Measurements from ENCODE around the gene RIMOC1. TPM values are rescaled to one million over a fixed set of nuclear protein-coding genes. Genes with fewer than 3 reads are reported as not detected.
A peak's percentile ranks its signal among the peaks of the same experiment; 100 is the strongest.

RIMOC1 gene
- total and polyA plus RNA-seq, 7 donors, result 5.4 to 19.3 (median 14.9) TPM

DNA sequence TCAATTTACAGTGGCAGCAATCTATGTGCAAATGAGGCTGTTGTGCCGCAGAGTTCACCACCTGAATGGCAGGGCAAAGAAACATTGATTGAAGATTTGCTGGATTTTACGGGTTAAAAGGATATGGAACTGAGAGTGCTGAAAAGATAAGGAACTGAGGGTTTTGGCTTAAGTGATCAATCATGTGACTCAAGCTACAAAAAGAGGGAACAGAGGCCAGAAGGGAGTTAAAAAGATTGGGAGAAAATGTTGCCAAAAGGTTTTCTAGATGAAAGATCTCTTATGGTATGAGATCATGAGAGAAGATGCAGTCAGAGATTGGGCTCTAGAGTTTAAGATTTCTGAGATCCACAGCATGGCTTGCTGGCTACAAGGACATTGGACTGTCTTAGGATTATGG, 7.9 kb upstream of the RIMOC1 start:
- intact Hi-C loops (cut with DNase I), result no loop called here
- DNase-seq, result no peak
- no peak overlapping the region for H3K4me3 ChIP-seq
- no peaks in the 10 kb centered on the region for H3K36me3 ChIP-seq
- WGBS, 2 donors, result 36 to 50% methylated on average over 2 of the region's 2 CpGs
- TF ChIP-seq EP300 (IDR thresholded peaks at IDR 0.05), result no peak
- TF ChIP-seq, protein P1, sequence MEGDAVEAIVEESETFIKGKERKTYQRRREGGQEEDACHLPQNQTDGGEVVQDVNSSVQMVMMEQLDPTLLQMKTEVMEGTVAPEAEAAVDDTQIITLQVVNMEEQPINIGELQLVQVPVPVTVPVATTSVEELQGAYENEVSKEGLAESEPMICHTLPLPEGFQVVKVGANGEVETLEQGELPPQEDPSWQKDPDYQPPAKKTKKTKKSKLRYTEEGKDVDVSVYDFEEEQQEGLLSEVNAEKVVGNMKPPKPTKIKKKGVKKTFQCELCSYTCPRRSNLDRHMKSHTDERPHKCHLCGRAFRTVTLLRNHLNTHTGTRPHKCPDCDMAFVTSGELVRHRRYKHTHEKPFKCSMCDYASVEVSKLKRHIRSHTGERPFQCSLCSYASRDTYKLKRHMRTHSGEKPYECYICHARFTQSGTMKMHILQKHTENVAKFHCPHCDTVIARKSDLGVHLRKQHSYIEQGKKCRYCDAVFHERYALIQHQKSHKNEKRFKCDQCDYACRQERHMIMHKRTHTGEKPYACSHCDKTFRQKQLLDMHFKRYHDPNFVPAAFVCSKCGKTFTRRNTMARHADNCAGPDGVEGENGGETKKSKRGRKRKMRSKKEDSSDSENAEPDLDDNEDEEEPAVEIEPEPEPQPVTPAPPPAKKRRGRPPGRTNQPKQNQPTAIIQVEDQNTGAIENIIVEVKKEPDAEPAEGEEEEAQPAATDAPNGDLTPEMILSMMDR (IDR thresholded peaks at IDR 0.05), result no peak
- no peak for TF ChIP-seq POLR2A (IDR thresholded peaks at IDR 0.05)
- TF ChIP-seq POLR2AphosphoS5 (IDR thresholded peaks at IDR 0.05), result no peak
- H3K4me1 ChIP-seq, result no peaks in the 10 kb centered on the region
- H3K27ac ChIP-seq, result no peak overlapping the region
- no peaks in the 10 kb centered on the region for H3K27me3 ChIP-seq
- no peaks in the 10 kb centered on the region for H3K9me3 ChIP-seq

DNA sequence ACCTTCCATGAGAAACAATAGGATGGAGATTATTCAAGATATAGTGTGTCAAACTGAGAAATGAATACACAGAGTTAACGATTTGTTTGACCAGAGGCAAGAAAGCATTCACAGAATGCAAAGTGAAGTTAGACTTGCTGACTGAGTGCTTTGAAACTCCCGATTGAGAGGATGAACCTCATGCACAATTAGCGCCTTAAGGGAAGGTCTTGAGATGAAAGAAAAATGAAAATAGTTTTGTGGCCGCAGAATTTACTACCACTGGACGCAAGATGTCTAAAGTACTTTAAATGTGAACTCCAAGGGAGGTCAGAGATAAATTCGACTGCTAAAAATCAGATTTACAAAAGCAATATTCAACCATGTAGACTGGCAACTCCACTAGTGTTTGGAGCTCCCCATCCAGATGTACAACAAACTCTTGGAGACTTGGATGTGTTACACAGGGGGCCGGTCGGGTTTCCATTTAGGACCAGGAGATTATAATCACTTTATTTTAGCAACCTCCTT, 707 bp upstream of the RIMOC1 start:
- Histone ChIP-seq H3K9me3 (no peaks in the 10 kb centered on the region), H3K4me1 (peaks cover 0 to 41% (median 17%) of the 10 kb centered on the region in 4 donors), H3K27ac (peak overlapping the region; percentile 86 to 95 (median 92)), H3K27me3 (no peaks in the 10 kb centered on the region), H3K4me3 (peak overlapping the region; percentile 41 to 81 (median 67)), H3K36me3 (peaks cover 0 to 13% (median 2%) of the 10 kb centered on the region in 4 donors)
- TF ChIP-seq EP300 (IDR thresholded peaks at IDR 0.05), result no peak
- no peak for TF ChIP-seq POLR2A (IDR thresholded peaks at IDR 0.05)
- TF ChIP-seq POLR2AphosphoS5 (IDR thresholded peaks at IDR 0.05), result no peak
- TF ChIP-seq, protein P1 (IDR thresholded peaks at IDR 0.05), result no peak
- 42 to 44% methylated on average over 8 of the region's 8 CpGs for WGBS, 2 donors
- intact Hi-C loops (cut with DNase I), result loop anchor here (10.0 kb wide), 1 partner anchor 1221 kb away; the partner anchor contains the start of gene ZNF131
- no peak for DNase-seq

DNA sequence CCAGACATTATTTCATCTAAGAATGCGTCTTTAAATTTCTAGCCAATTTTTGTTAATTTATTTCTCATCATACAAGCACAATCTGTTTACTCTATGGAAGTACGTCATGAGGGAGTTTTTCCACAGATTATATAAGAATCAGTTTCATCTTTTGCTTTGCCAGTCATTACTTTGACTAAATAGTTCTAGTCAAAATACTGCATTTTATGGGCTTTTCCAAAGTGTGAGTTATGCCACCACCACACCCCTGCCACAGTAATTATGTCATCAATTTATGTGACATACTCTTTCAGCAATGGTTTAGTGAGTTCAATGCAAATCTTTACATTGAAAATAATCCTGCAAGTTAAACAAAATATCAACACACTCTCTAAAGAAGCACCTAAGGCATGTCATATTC, 2.0 kb downstream of the RIMOC1 start:
- peak overlapping the region in 1 of 4 donors; percentile 82 for H3K27ac ChIP-seq
- 82 to 93% methylated on average over 2 of the region's 2 CpGs for WGBS, 2 donors
- no peak overlapping the region for H3K4me3 ChIP-seq
- DNase-seq, result no peak
- intact Hi-C loops (cut with DNase I), result loop anchor here (10.0 kb wide), 1 partner anchor 1219 kb away; the partner anchor contains the start of gene ZNF131
- H3K4me1 ChIP-seq, result peaks cover 0 to 55% (median 19%) of the 10 kb centered on the region in 4 donors
- no peaks in the 10 kb centered on the region for H3K9me3 ChIP-seq
- H3K36me3 ChIP-seq, result peaks cover 0 to 40% (median 21%) of the 10 kb centered on the region in 4 donors
- H3K27me3 ChIP-seq, result no peaks in the 10 kb centered on the region
- TF ChIP-seq POLR2AphosphoS5 (IDR thresholded peaks at IDR 0.05), result no peak
- TF ChIP-seq, protein P1 (IDR thresholded peaks at IDR 0.05), result no peak
- no peak for TF ChIP-seq POLR2A (IDR thresholded peaks at IDR 0.05)
- TF ChIP-seq EP300 (IDR thresholded peaks at IDR 0.05), result no peak

DNA sequence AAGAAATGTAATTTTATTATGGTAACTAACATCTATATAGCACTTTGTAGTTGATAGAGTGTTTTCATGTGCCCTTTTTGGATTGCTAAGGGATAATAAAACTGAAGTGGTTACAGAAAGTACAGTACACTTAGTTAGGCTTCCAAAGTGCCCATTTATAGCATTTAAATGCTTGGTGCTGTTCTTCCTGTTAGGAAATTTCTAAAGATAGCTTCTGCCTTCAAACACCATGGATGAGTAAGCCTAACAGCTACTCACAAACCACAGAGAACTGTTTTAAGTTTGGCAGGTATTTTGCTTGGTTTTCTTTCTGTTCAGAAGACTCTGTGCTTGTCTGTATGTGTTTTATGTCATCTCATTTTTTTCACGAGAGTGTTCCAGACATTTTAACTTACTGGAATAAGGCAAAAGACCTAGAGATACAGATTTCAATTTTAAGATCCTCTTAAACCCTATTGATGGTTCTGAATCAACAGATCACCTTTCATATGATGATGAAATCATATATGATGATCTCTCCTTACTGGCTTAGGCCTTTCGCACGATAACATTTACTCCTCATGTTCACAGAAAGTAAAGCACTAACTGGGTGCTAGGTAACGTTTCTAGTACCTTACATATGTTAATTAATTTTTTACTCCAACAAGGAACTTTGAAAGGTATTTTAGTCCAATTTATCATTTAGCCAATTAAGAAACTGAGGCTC, 4.4 kb downstream of the RIMOC1 start:
- peaks cover 6 to 64% (median 32%) of the 10 kb centered on the region in 4 donors for H3K36me3 ChIP-seq
- 89 to 93% methylated on average over 4 of the region's 4 CpGs for WGBS, 2 donors
- H3K27ac ChIP-seq, result peak overlapping the region; percentile 44 to 82 (median 64)
- no peaks in the 10 kb centered on the region for H3K9me3 ChIP-seq
- H3K4me1 ChIP-seq, result peaks cover 0 to 52% (median 16%) of the 10 kb centered on the region in 4 donors
- intact Hi-C loops (cut with DNase I), result loop anchor here (10.0 kb wide), 1 partner anchor 1216 kb away; the partner anchor contains the start of gene ZNF131
- TF ChIP-seq EP300 (IDR thresholded peaks at IDR 0.05) (peak; percentile 24 to 84 (median 32)), POLR2AphosphoS5 (IDR thresholded peaks at IDR 0.05) (peak in 3 of 4 donors; percentile 12 to 53 (median 43)), POLR2A (IDR thresholded peaks at IDR 0.05) (no peak)
- DNase-seq, result no peak
- no peak overlapping the region for H3K4me3 ChIP-seq
- H3K27me3 ChIP-seq, result no peaks in the 10 kb centered on the region

DNA sequence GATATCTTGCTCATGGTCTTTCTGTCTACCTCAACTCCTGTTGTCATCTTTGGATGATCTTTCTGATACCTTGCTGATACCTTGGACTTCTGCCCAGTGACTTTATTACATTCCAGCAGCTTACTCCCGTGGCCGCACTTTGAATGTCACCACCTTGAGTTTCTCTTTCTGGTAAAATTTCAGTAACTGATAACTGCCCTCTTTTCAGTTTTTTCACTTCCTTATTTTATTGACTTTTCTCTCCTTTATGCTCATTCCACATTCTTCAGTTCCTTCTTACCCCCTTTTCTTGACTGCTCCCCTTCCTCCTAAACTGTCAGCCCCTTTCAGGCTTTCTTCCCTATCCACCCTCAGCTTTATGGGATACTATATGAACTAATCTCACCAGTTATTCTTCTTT, 14.0 kb downstream of the RIMOC1 start:
- intact Hi-C loops (cut with DNase I), result no loop called here
- 72 to 78% methylated on average over 2 of the region's 2 CpGs for WGBS, 2 donors
- Histone ChIP-seq H3K4me1 (no peaks in the 10 kb centered on the region), H3K27me3 (no peaks in the 10 kb centered on the region), H3K9me3 (no peaks in the 10 kb centered on the region), H3K27ac (no peak overlapping the region), H3K4me3 (no peak overlapping the region), H3K36me3 (peaks cover 0 to 89% (median 25%) of the 10 kb centered on the region in 4 donors)
- no peak for DNase-seq
- TF ChIP-seq POLR2AphosphoS5 (IDR thresholded peaks at IDR 0.05) (no peak), EP300 (IDR thresholded peaks at IDR 0.05) (no peak), POLR2A (IDR thresholded peaks at IDR 0.05) (no peak)
- TF ChIP-seq, protein P1 (IDR thresholded peaks at IDR 0.05), result no peak

Measured in sigmoid colon (tissue), 7 donors.